EH (cell line): Measurements from ENCODE around the gene SGCG.
"Not testable (repeated sequence)": the region's sequence is repeated elsewhere in the genome, so short reads cannot be mapped to it uniquely, and the experiment has no call there.

ENCODE experiments used
- DNase-seq: peaks from one replicate; pipeline ENCODE4 v3.0.0-alpha.2; 2015; ENCODE audit warnings: low read depth

SGCG gene

GRCh38 chr13:23180711-23181110 lies at the start of gene SGCG:
TSS of gene SGCG (plus strand) at chr13:23180979. CDS start at chr13:23203695, 22,716 bp downstream.
- no peak for DNase-seq

- DNase-seq, result no peak
These were observed 46.2 kb upstream of the SGCG start for GRCh38 chr13:23134542-23134941.

GRCh38 chr13:23140492-23140891 lies 40.3 kb upstream of the SGCG start:
- DNase-seq, result no peak

GRCh38 chr13:23141964-23142363 lies 38.8 kb upstream of the SGCG start:
- DNase-seq, result no peak

- not testable (repeated sequence) for DNase-seq
These were observed 38.2 kb upstream of the SGCG start for GRCh38 chr13:23142607-23143006.

GRCh38 chr13:23144431-23144830 lies 36.3 kb upstream of the SGCG start:
- DNase-seq, result no peak

GRCh38 chr13:23146006-23146405 lies 34.8 kb upstream of the SGCG start:
- DNase-seq, result no peak

- DNase-seq, result no peak
These were observed 33.8 kb upstream of the SGCG start for GRCh38 chr13:23146811-23147625.

GRCh38 chr13:23147827-23148226 lies 33.0 kb upstream of the SGCG start:
- no peak for DNase-seq

- DNase-seq, result no peak
These were observed 23.0 kb upstream of the SGCG start for GRCh38 chr13:23157781-23158180.

GRCh38 chr13:23159205-23159759 lies 21.5 kb upstream of the SGCG start:
- peak; percentile 29 for DNase-seq

GRCh38 chr13:23159760-23160637 lies 20.8 kb upstream of the SGCG start:
- no peak for DNase-seq

GRCh38 chr13:23160638-23161480 lies 19.9 kb upstream of the SGCG start:
- DNase-seq, result no peak

GRCh38 chr13:23161481-23161825 lies 19.3 kb upstream of the SGCG start:
- DNase-seq, result no peak

- no peak for DNase-seq
These were observed 4.9 kb upstream of the SGCG start for GRCh38 chr13:23175920-23176319.

- DNase-seq, result no peak
These were observed 1.4 kb downstream of the SGCG start for GRCh38 chr13:23182142-23182541.

GRCh38 chr13:23183292-23183691 lies 2.5 kb downstream of the SGCG start:
- DNase-seq, result no peak

GRCh38 chr13:23185542-23185941 lies 4.8 kb downstream of the SGCG start:
- no peak for DNase-seq

GRCh38 chr13:23201870-23202269 lies 21.1 kb downstream of the SGCG start:
- DNase-seq, result no peak

GRCh38 chr13:23202383-23202782 lies 21.6 kb downstream of the SGCG start:
- DNase-seq, result peak; percentile 13

- no peak for DNase-seq
These were observed 22.7 kb downstream of the SGCG start for GRCh38 chr13:23203516-23203915.

GRCh38 chr13:23205807-23206206 lies 25.0 kb downstream of the SGCG start:
- DNase-seq, result no peak
